Measurements from ENCODE around the gene VIT.
A peak's percentile ranks its signal among the peaks of the same experiment; 100 is the strongest.

Gene VIT

GRCh38 chr2:36698993-36699392, 2.5 kb downstream of the VIT start:
- no peak overlapping the region for H3K27ac ChIP-seq (ENCODE audit: low read length)
- H3K9me3 ChIP-seq (ENCODE audit: control insufficient read depth in 2 of 2, low read length in 2 of 2), result no peaks in the 10 kb centered on the region
- H3K4me3 ChIP-seq (ENCODE audit: low read length in 2 of 2), result no peak overlapping the region
- no peak overlapping the region for H3K9ac ChIP-seq (ENCODE audit: low read length in 2 of 2)
- H3K27me3 ChIP-seq (ENCODE audit: control insufficient read depth in 1 of 2, insufficient read depth in 2 of 2, low read length in 2 of 2), result no peaks in the 10 kb centered on the region
- no peaks in the 10 kb centered on the region for H3K4me1 ChIP-seq (ENCODE audit: control insufficient read depth, insufficient read depth, low read length)
- H3K36me3 ChIP-seq (ENCODE audit: control insufficient read depth in 2 of 2, insufficient read depth in 2 of 2, low read length in 2 of 2), result no peaks in the 10 kb centered on the region

- Histone ChIP-seq H3K4me1 (ENCODE audit: control insufficient read depth, insufficient read depth, low read length) (no peaks in the 10 kb centered on the region), H3K27ac (ENCODE audit: low read length) (no peak overlapping the region)
Observed at GRCh38 chr2:36700311-36700710, 3.8 kb downstream of the VIT start.

GRCh38 chr2:36701391-36701795, 4.9 kb downstream of the VIT start:
- no peaks in the 10 kb centered on the region for H3K36me3 ChIP-seq (ENCODE audit: control insufficient read depth in 2 of 2, insufficient read depth in 2 of 2, low read length in 2 of 2)
- no peaks in the 10 kb centered on the region for H3K4me1 ChIP-seq (ENCODE audit: control insufficient read depth, insufficient read depth, low read length)
- H3K27me3 ChIP-seq (ENCODE audit: control insufficient read depth in 1 of 2, insufficient read depth in 2 of 2, low read length in 2 of 2), result no peaks in the 10 kb centered on the region
- no peak overlapping the region for H3K9ac ChIP-seq (ENCODE audit: low read length in 2 of 2)
- no peak overlapping the region for H3K4me3 ChIP-seq (ENCODE audit: low read length in 2 of 2)
- H3K27ac ChIP-seq (ENCODE audit: low read length), result no peak overlapping the region
- no peaks in the 10 kb centered on the region for H3K9me3 ChIP-seq (ENCODE audit: control insufficient read depth in 2 of 2, low read length in 2 of 2)

More at GRCh38 chr2:36700311-36700710, 3.8 kb downstream of the VIT start:
- Histone ChIP-seq H3K9me3 (ENCODE audit: control insufficient read depth in 2 of 2, low read length in 2 of 2) (no peaks in the 10 kb centered on the region), H3K4me3 (ENCODE audit: low read length in 2 of 2) (no peak overlapping the region), H3K36me3 (ENCODE audit: control insufficient read depth in 2 of 2, insufficient read depth in 2 of 2, low read length in 2 of 2) (no peaks in the 10 kb centered on the region), H3K9ac (ENCODE audit: low read length in 2 of 2) (no peak overlapping the region), H3K27me3 (ENCODE audit: control insufficient read depth in 1 of 2, insufficient read depth in 2 of 2, low read length in 2 of 2) (no peaks in the 10 kb centered on the region)

GRCh38 chr2:36701918-36702317, 5.4 kb downstream of the VIT start:
- H3K27me3 ChIP-seq (ENCODE audit: control insufficient read depth in 1 of 2, insufficient read depth in 2 of 2, low read length in 2 of 2), result no peaks in the 10 kb centered on the region
- no peak overlapping the region for H3K27ac ChIP-seq (ENCODE audit: low read length)
- no peak overlapping the region for H3K4me3 ChIP-seq (ENCODE audit: low read length in 2 of 2)
- no peaks in the 10 kb centered on the region for H3K36me3 ChIP-seq (ENCODE audit: control insufficient read depth in 2 of 2, insufficient read depth in 2 of 2, low read length in 2 of 2)
- H3K4me1 ChIP-seq (ENCODE audit: control insufficient read depth, insufficient read depth, low read length), result no peaks in the 10 kb centered on the region
- H3K9ac ChIP-seq (ENCODE audit: low read length in 2 of 2), result no peak overlapping the region
- no peaks in the 10 kb centered on the region for H3K9me3 ChIP-seq (ENCODE audit: control insufficient read depth in 2 of 2, low read length in 2 of 2)

GRCh38 chr2:36702781-36703180, 6.3 kb downstream of the VIT start:
- no peak overlapping the region for H3K4me3 ChIP-seq (ENCODE audit: low read length in 2 of 2)
- H3K36me3 ChIP-seq (ENCODE audit: control insufficient read depth in 2 of 2, insufficient read depth in 2 of 2, low read length in 2 of 2), result no peaks in the 10 kb centered on the region
- no peaks in the 10 kb centered on the region for H3K27me3 ChIP-seq (ENCODE audit: control insufficient read depth in 1 of 2, insufficient read depth in 2 of 2, low read length in 2 of 2)
- H3K9ac ChIP-seq (ENCODE audit: low read length in 2 of 2), result no peak overlapping the region
- no peaks in the 10 kb centered on the region for H3K9me3 ChIP-seq (ENCODE audit: control insufficient read depth in 2 of 2, low read length in 2 of 2)
- H3K27ac ChIP-seq (ENCODE audit: low read length), result no peak overlapping the region
- peaks cover 3% of the 10 kb centered on the region for H3K4me1 ChIP-seq (ENCODE audit: control insufficient read depth, insufficient read depth, low read length)

- H3K4me1 ChIP-seq (ENCODE audit: control insufficient read depth, insufficient read depth, low read length), result peaks cover 3% of the 10 kb centered on the region
- no peak overlapping the region for H3K27ac ChIP-seq (ENCODE audit: low read length)
Observed at GRCh38 chr2:36704475-36705150, 8.1 kb downstream of the VIT start.

GRCh38 chr2:36705326-36706020, 9.0 kb downstream of the VIT start:
- Histone ChIP-seq H3K36me3 (ENCODE audit: control insufficient read depth in 2 of 2, insufficient read depth in 2 of 2, low read length in 2 of 2) (no peaks in the 10 kb centered on the region), H3K4me3 (ENCODE audit: low read length in 2 of 2) (no peak overlapping the region), H3K27me3 (ENCODE audit: control insufficient read depth in 1 of 2, insufficient read depth in 2 of 2, low read length in 2 of 2) (peaks cover 0 to 2% of the 10 kb centered on the region in 2 donors), H3K27ac (ENCODE audit: low read length) (peak overlapping the region; percentile 31), H3K9me3 (ENCODE audit: control insufficient read depth in 2 of 2, low read length in 2 of 2) (peaks cover 0 to 1% of the 10 kb centered on the region in 2 donors), H3K4me1 (ENCODE audit: control insufficient read depth, insufficient read depth, low read length) (peaks cover 3% of the 10 kb centered on the region), H3K9ac (ENCODE audit: low read length in 2 of 2) (no peak overlapping the region)

More at GRCh38 chr2:36704475-36705150, 8.1 kb downstream of the VIT start:
- no peak overlapping the region for H3K4me3 ChIP-seq (ENCODE audit: low read length in 2 of 2)
- no peaks in the 10 kb centered on the region for H3K9me3 ChIP-seq (ENCODE audit: control insufficient read depth in 2 of 2, low read length in 2 of 2)
- no peak overlapping the region for H3K9ac ChIP-seq (ENCODE audit: low read length in 2 of 2)
- H3K27me3 ChIP-seq (ENCODE audit: control insufficient read depth in 1 of 2, insufficient read depth in 2 of 2, low read length in 2 of 2), result peaks cover 0 to 2% of the 10 kb centered on the region in 2 donors
- H3K36me3 ChIP-seq (ENCODE audit: control insufficient read depth in 2 of 2, insufficient read depth in 2 of 2, low read length in 2 of 2), result no peaks in the 10 kb centered on the region

GRCh38 chr2:36706021-36706876, 9.7 kb downstream of the VIT start:
- peaks cover 0 to 2% of the 10 kb centered on the region in 2 donors for H3K27me3 ChIP-seq (ENCODE audit: control insufficient read depth in 1 of 2, insufficient read depth in 2 of 2, low read length in 2 of 2)
- H3K4me3 ChIP-seq (ENCODE audit: low read length in 2 of 2), result no peak overlapping the region
- H3K27ac ChIP-seq (ENCODE audit: low read length), result no peak overlapping the region
- H3K36me3 ChIP-seq (ENCODE audit: control insufficient read depth in 2 of 2, insufficient read depth in 2 of 2, low read length in 2 of 2), result no peaks in the 10 kb centered on the region
- H3K4me1 ChIP-seq (ENCODE audit: control insufficient read depth, insufficient read depth, low read length), result peaks cover 3% of the 10 kb centered on the region
- H3K9ac ChIP-seq (ENCODE audit: low read length in 2 of 2), result no peak overlapping the region
- peaks cover 4 to 7% of the 10 kb centered on the region in 2 donors for H3K9me3 ChIP-seq (ENCODE audit: control insufficient read depth in 2 of 2, low read length in 2 of 2)

- H3K4me1 ChIP-seq (ENCODE audit: control insufficient read depth, insufficient read depth, low read length), result peaks cover 3% of the 10 kb centered on the region
- peaks cover 0 to 2% of the 10 kb centered on the region in 2 donors for H3K27me3 ChIP-seq (ENCODE audit: control insufficient read depth in 1 of 2, insufficient read depth in 2 of 2, low read length in 2 of 2)
- no peak overlapping the region for H3K9ac ChIP-seq (ENCODE audit: low read length in 2 of 2)
- no peak overlapping the region for H3K27ac ChIP-seq (ENCODE audit: low read length)
- peaks cover 4 to 7% of the 10 kb centered on the region in 2 donors for H3K9me3 ChIP-seq (ENCODE audit: control insufficient read depth in 2 of 2, low read length in 2 of 2)
- H3K4me3 ChIP-seq (ENCODE audit: low read length in 2 of 2), result no peak overlapping the region
- H3K36me3 ChIP-seq (ENCODE audit: control insufficient read depth in 2 of 2, insufficient read depth in 2 of 2, low read length in 2 of 2), result no peaks in the 10 kb centered on the region
Observed at GRCh38 chr2:36707050-36707449, 10.5 kb downstream of the VIT start.

GRCh38 chr2:36708041-36708741, 11.7 kb downstream of the VIT start:
- Histone ChIP-seq H3K27me3 (ENCODE audit: control insufficient read depth in 1 of 2, insufficient read depth in 2 of 2, low read length in 2 of 2) (peaks cover 0 to 2% of the 10 kb centered on the region in 2 donors), H3K9ac (ENCODE audit: low read length in 2 of 2) (no peak overlapping the region), H3K27ac (ENCODE audit: low read length) (no peak overlapping the region), H3K4me1 (ENCODE audit: control insufficient read depth, insufficient read depth, low read length) (peaks cover 3% of the 10 kb centered on the region), H3K36me3 (ENCODE audit: control insufficient read depth in 2 of 2, insufficient read depth in 2 of 2, low read length in 2 of 2) (no peaks in the 10 kb centered on the region), H3K4me3 (ENCODE audit: low read length in 2 of 2) (no peak overlapping the region), H3K9me3 (ENCODE audit: control insufficient read depth in 2 of 2, low read length in 2 of 2) (peaks cover 4 to 7% of the 10 kb centered on the region in 2 donors)

Data from stomach smooth muscle (tissue), 2 donors.